Stimulated activated memory B cell treated with anti-CD40 and anti-IgM and Interleukin-4, amounts not matched to agents 10 μg/mL and 1 μg/mL and 100 μg/mL, for 72 hours (primary cell): Measurements from ENCODE around the gene ZNF335.

Experiments
- ATAC-seq: fragments of 150-1000 bp; cut with Tn5 transposase; 2 replicates; pipeline ENCODE4 v1.10.0; 2021
- H3K27ac Mint-ChIP-seq: one replicate; pipeline ENCODE4 v1.8.0; 2022; ENCODE audit warnings: mild to moderate bottlenecking, mixed read lengths
- H3K27me3 Mint-ChIP-seq: one replicate; pipeline ENCODE4 v1.8.0; 2022; ENCODE audit warnings: mixed read lengths
- H3K36me3 Mint-ChIP-seq: one replicate; pipeline ENCODE4 v1.8.0; 2022; ENCODE audit warnings: mixed read lengths
- H3K4me1 Mint-ChIP-seq: one replicate; pipeline ENCODE4 v1.8.0; 2022; ENCODE audit warnings: mixed read lengths
- H3K4me3 Mint-ChIP-seq: one replicate; pipeline ENCODE4 v1.8.0; 2022; ENCODE audit warnings: mild to moderate bottlenecking, moderate library complexity, mixed read lengths
- H3K9me3 Mint-ChIP-seq: one replicate; pipeline ENCODE4 v1.8.0; 2022; ENCODE audit warnings: mixed read lengths

Gene ZNF335

GRCh38 chr20:45971675-45972499 is at the start of gene ZNF335:
TSS of gene ZNF335 (minus strand) at chr20:45972203. CDS start at chr20:45971410, 793 bp downstream.
- Mint-ChIP-seq H3K4me3 (peak within 1 kb of the TSS; percentile 88), H3K27ac (peak within 1 kb of the TSS; percentile 99), H3K9me3 (no peaks in the 10 kb centered on the region), H3K4me1 (peaks cover 36% of the 10 kb centered on the region), H3K27me3 (no peaks in the 10 kb centered on the region), H3K36me3 (peaks cover 13% of the 10 kb centered on the region)
- ATAC-seq, result peak; percentile 94

- H3K4me3 Mint-ChIP-seq, result no peak overlapping the region
- no peak overlapping the region for H3K27ac Mint-ChIP-seq
- ATAC-seq, result no peak
- peaks cover 32% of the 10 kb centered on the region for H3K4me1 Mint-ChIP-seq
- no peaks in the 10 kb centered on the region for H3K36me3 Mint-ChIP-seq
- H3K9me3 Mint-ChIP-seq, result no peaks in the 10 kb centered on the region
- H3K27me3 Mint-ChIP-seq, result peaks cover 50% of the 10 kb centered on the region
These were observed 48.6 kb upstream of the ZNF335 start for GRCh38 chr20:46020555-46020954.

- Mint-ChIP-seq H3K36me3 (no peaks in the 10 kb centered on the region), H3K4me3 (no peak overlapping the region), H3K9me3 (no peaks in the 10 kb centered on the region), H3K4me1 (peaks cover 41% of the 10 kb centered on the region), H3K27ac (no peak overlapping the region), H3K27me3 (peaks cover 43% of the 10 kb centered on the region)
- no peak for ATAC-seq
These were observed 46.6 kb upstream of the ZNF335 start for GRCh38 chr20:46018611-46019010.

GRCh38 chr20:46018112-46018511 is 46.1 kb upstream of the ZNF335 start:
- Mint-ChIP-seq H3K4me3 (no peak overlapping the region), H3K27ac (no peak overlapping the region), H3K27me3 (peaks cover 42% of the 10 kb centered on the region), H3K9me3 (no peaks in the 10 kb centered on the region), H3K36me3 (no peaks in the 10 kb centered on the region), H3K4me1 (peaks cover 36% of the 10 kb centered on the region)
- no peak for ATAC-seq

GRCh38 chr20:46017272-46017671 is 45.3 kb upstream of the ZNF335 start:
- Mint-ChIP-seq H3K27me3 (peaks cover 42% of the 10 kb centered on the region), H3K4me1 (peaks cover 34% of the 10 kb centered on the region), H3K27ac (no peak overlapping the region), H3K4me3 (no peak overlapping the region), H3K36me3 (no peaks in the 10 kb centered on the region), H3K9me3 (no peaks in the 10 kb centered on the region)
- no peak for ATAC-seq

- ATAC-seq, result no peak
- no peak overlapping the region for H3K27ac Mint-ChIP-seq
- H3K4me1 Mint-ChIP-seq, result peaks cover 36% of the 10 kb centered on the region
- peaks cover 49% of the 10 kb centered on the region for H3K27me3 Mint-ChIP-seq
- H3K36me3 Mint-ChIP-seq, result no peaks in the 10 kb centered on the region
- H3K9me3 Mint-ChIP-seq, result peaks cover 3% of the 10 kb centered on the region
- no peak overlapping the region for H3K4me3 Mint-ChIP-seq
These were observed 42.8 kb upstream of the ZNF335 start for GRCh38 chr20:46014517-46015396.

- ATAC-seq, result peak; percentile 90
- no peak overlapping the region for H3K27ac Mint-ChIP-seq
- H3K9me3 Mint-ChIP-seq, result peaks cover 3% of the 10 kb centered on the region
- H3K4me3 Mint-ChIP-seq, result peak overlapping the region; percentile 56
- H3K36me3 Mint-ChIP-seq, result no peaks in the 10 kb centered on the region
- peaks cover 44% of the 10 kb centered on the region for H3K4me1 Mint-ChIP-seq
- H3K27me3 Mint-ChIP-seq, result peaks cover 57% of the 10 kb centered on the region
These were observed 42.0 kb upstream of the ZNF335 start for GRCh38 chr20:46013829-46014516.

GRCh38 chr20:46013322-46013828 is 41.4 kb upstream of the ZNF335 start:
- Mint-ChIP-seq H3K9me3 (peaks cover 3% of the 10 kb centered on the region), H3K36me3 (no peaks in the 10 kb centered on the region), H3K27me3 (peaks cover 63% of the 10 kb centered on the region), H3K27ac (no peak overlapping the region), H3K4me3 (peak overlapping the region; percentile 1), H3K4me1 (peaks cover 50% of the 10 kb centered on the region)
- ATAC-seq, result no peak

- ATAC-seq, result no peak
- Mint-ChIP-seq H3K4me1 (peaks cover 55% of the 10 kb centered on the region), H3K27ac (no peak overlapping the region), H3K9me3 (peaks cover 3% of the 10 kb centered on the region), H3K27me3 (peaks cover 64% of the 10 kb centered on the region), H3K4me3 (peak overlapping the region; percentile 1), H3K36me3 (no peaks in the 10 kb centered on the region)
These were observed 40.9 kb upstream of the ZNF335 start for GRCh38 chr20:46012921-46013320.

- Mint-ChIP-seq H3K4me1 (peaks cover 63% of the 10 kb centered on the region), H3K9me3 (peaks cover 3% of the 10 kb centered on the region), H3K36me3 (no peaks in the 10 kb centered on the region), H3K27me3 (peaks cover 64% of the 10 kb centered on the region), H3K27ac (peak overlapping the region; percentile 48), H3K4me3 (peak overlapping the region; percentile 22)
- ATAC-seq, result no peak
These were observed 39.9 kb upstream of the ZNF335 start for GRCh38 chr20:46011631-46012482.

- Mint-ChIP-seq H3K4me1 (peaks cover 68% of the 10 kb centered on the region), H3K9me3 (peaks cover 3% of the 10 kb centered on the region), H3K27me3 (peaks cover 64% of the 10 kb centered on the region), H3K4me3 (peak overlapping the region; percentile 12), H3K36me3 (no peaks in the 10 kb centered on the region), H3K27ac (peak overlapping the region; percentile 48)
- ATAC-seq, result no peak
These were observed 38.7 kb upstream of the ZNF335 start for GRCh38 chr20:46010491-46011391.

GRCh38 chr20:46009816-46010215 is 37.8 kb upstream of the ZNF335 start:
- ATAC-seq, result no peak
- no peak overlapping the region for H3K4me3 Mint-ChIP-seq
- no peaks in the 10 kb centered on the region for H3K36me3 Mint-ChIP-seq
- H3K27me3 Mint-ChIP-seq, result peaks cover 64% of the 10 kb centered on the region
- H3K9me3 Mint-ChIP-seq, result peaks cover 3% of the 10 kb centered on the region
- H3K27ac Mint-ChIP-seq, result no peak overlapping the region
- peaks cover 77% of the 10 kb centered on the region for H3K4me1 Mint-ChIP-seq

- Mint-ChIP-seq H3K27ac (no peak overlapping the region), H3K36me3 (no peaks in the 10 kb centered on the region), H3K9me3 (peaks cover 3% of the 10 kb centered on the region), H3K27me3 (peaks cover 53% of the 10 kb centered on the region), H3K4me1 (peaks cover 77% of the 10 kb centered on the region), H3K4me3 (no peak overlapping the region)
- no peak for ATAC-seq
These were observed 35.7 kb upstream of the ZNF335 start for GRCh38 chr20:46007671-46008070.
